AG04450 (cell line): ENCODE measurements around the gene MAML3. TPM values are rescaled to one million over a fixed set of nuclear protein-coding genes. Genes with fewer than 3 reads are reported as not detected.

Experiments used
- CTCF ChIA-PET: fragments of 300-600, 350-600 bp; formaldehyde crosslinking; extraction: SDS; loops from one replicate; lab custom pipeline; 2022; ENCODE audit warnings: antibody characterized with exemption, inconsistent platforms; lab: Charles Lee
- POLR2A ChIA-PET: fragments of 350-600 bp; formaldehyde crosslinking; extraction: SDS; loops from one replicate; lab custom pipeline; 2021; ENCODE audit warnings: antibody characterized with exemption, inconsistent platforms; lab: Yijun Ruan, JAX
- DNase-seq: peaks from one replicate; pipeline ENCODE4 v3.0.0-alpha.2; 2011; ENCODE audit warnings: low read depth, low spot score
- H3K27ac ChIP-seq: one replicate; pipeline ENCODE4 v1.5.1; 2012; ENCODE audit warnings: low read depth, low read length, control low read depth
- H3K27me3 ChIP-seq: one replicate; pipeline ENCODE4 v1.6.0; 2012; ENCODE audit warnings: low read length; ENCODE audit not compliant: control insufficient read depth, insufficient read depth
- H3K4me3 ChIP-seq: 2 replicates; pipeline ENCODE4 v1.5.1; 2011; ENCODE audit warnings: mild to moderate bottlenecking, low read depth, low read length, control low read depth
- H3K9me3 ChIP-seq: 2 replicates; pipeline ENCODE4 v1.5.1; 2012; ENCODE audit warnings: low read length; ENCODE audit not compliant: control insufficient read depth, insufficient read depth
- CTCF ChIP-seq: IDR thresholded peaks from 2 replicates; pipeline ENCODE4 v1.5.1; 2011; ENCODE audit warnings: low read depth, low read length, control low read depth, inconsistent platforms
- polyA plus RNA-seq: library from polyadenylated mRNA; depleted of rRNA; stranded (reverse); fragments of >200 nt; gene quantifications from 2 replicates; pipeline ENCODE4 v1.2.3, GENCODE V29; 2011

MAML3 gene
- polyA plus RNA-seq, 1 experiment = 4.1 TPM

- Histone ChIP-seq H3K27me3 (no peaks in the 10 kb centered on the region), H3K9me3 (no peaks in the 10 kb centered on the region), H3K4me3 (no peak overlapping the region), H3K27ac (no peak overlapping the region)
- POLR2A ChIA-PET = no interaction called here
- TF ChIP-seq CTCF = no peak
- CTCF ChIA-PET = no interaction called here
- DNase-seq = no peak
Measured at GRCh38 chr4:139744232-139744631, 409.8 kb downstream of the MAML3 start.

- Histone ChIP-seq H3K4me3 (no peak overlapping the region), H3K27ac (no peak overlapping the region), H3K27me3 (no peaks in the 10 kb centered on the region), H3K9me3 (no peaks in the 10 kb centered on the region)
- ChIA-PET POLR2A (no interaction called here), CTCF (interaction anchor here (1.5 kb wide), 1 partner anchor 86 kb away, joined by 4 read pairs; no protein-coding TSS in a partner anchor)
- TF ChIP-seq CTCF = no peak
- DNase-seq = no peak
Measured at GRCh38 chr4:139743027-139743426, 411.0 kb downstream of the MAML3 start.

- no peaks in the 10 kb centered on the region for H3K27me3 ChIP-seq
- H3K4me3 ChIP-seq = no peak overlapping the region
- H3K27ac ChIP-seq = peak overlapping the region; percentile 48
- peak; percentile 78 for DNase-seq
- H3K9me3 ChIP-seq = no peaks in the 10 kb centered on the region
- POLR2A ChIA-PET = interaction anchor here (0.6 kb wide), 1 partner anchor 132 kb away, joined by 3 read pairs; no protein-coding TSS in a partner anchor
- CTCF ChIA-PET = interaction anchor here (0.6 to 2.5 kb wide), 12 partner anchors 9 to 620 kb away, joined by 3 to 15 read pairs (median 4); no protein-coding TSS in a partner anchor
- peak; percentile 50 for TF ChIP-seq CTCF
Measured at GRCh38 chr4:139740531-139741041, 413.4 kb downstream of the MAML3 start.

GRCh38 chr4:139740121-139740520, 413.9 kb downstream of the MAML3 start:
- no peak for TF ChIP-seq CTCF
- Histone ChIP-seq H3K4me3 (no peak overlapping the region), H3K9me3 (no peaks in the 10 kb centered on the region), H3K27me3 (no peaks in the 10 kb centered on the region), H3K27ac (peak overlapping the region; percentile 39)
- POLR2A ChIA-PET = no interaction called here
- DNase-seq = no peak
- CTCF ChIA-PET = interaction anchor here (0.7 to 2.5 kb wide), 12 partner anchors 10 to 1057 kb away, joined by 3 to 15 read pairs (median 6); no protein-coding TSS in a partner anchor

DNA sequence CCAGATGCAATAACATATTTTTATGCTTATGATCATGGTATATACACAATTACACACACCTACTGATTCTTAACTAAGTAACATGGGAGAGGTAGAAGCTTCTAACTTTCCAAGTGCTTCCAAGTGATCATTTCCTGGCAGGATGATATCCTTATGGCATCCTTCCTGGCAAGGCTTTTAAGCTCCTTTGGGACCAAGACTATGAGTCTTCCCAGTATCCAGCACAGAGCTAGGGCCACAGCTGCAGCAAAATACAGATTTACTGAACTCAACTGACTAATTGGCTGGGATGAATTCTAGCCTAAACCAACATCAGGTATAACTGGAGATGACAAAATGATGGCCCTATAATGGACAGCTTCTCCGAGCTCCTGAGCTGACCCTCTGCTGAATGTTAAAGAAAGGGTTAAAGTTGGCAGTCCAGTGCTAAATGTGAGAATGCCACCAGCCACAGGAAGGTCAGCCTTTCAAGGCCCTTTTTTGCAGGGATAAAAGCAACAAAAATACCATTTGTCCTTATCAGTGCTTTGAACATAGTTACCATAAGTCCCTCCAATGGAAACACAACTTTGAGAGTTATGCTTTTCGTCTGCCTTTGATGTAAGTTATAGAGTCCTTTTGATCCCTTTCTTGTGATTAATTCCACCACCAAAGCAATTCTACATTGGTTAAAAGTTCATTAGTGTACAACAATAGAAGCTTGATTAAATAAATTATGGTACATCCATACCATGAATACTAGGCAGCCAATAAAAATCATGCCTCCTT, 415.0 kb downstream of the MAML3 start:
- POLR2A ChIA-PET = no interaction called here
- DNase-seq = no peak
- CTCF ChIA-PET = interaction anchor here (0.6 to 2.5 kb wide), 8 partner anchors 11 to 1058 kb away, joined by 3 to 15 read pairs (median 5); no protein-coding TSS in a partner anchor
- TF ChIP-seq CTCF = no peak
- Histone ChIP-seq H3K4me3 (no peak overlapping the region), H3K27me3 (no peaks in the 10 kb centered on the region), H3K9me3 (no peaks in the 10 kb centered on the region), H3K27ac (no peak overlapping the region)
